DOHH2 (cell line): ENCODE measurements around the gene MAGI3.

Experiments used
- H3F3A ChIP-seq: fragments of 200-600 bp; sonication (generic), shearing (Covaris generic); 2 replicates; pipeline ENCODE4 v1.6.0; 2016; ENCODE audit warnings: antibody characterized with exemption, mild to moderate bottlenecking; ENCODE audit not compliant: control insufficient read depth, insufficient read depth
- H3K27ac ChIP-seq: fragments of 200-600 bp; sonication (generic); 2 replicates; pipeline ENCODE4 v1.5.1; 2014; ENCODE audit warnings: low read depth, mild to moderate bottlenecking, low read length, moderate library complexity
- H3K27me3 ChIP-seq: fragments of 200-600 bp; sonication (generic); 2 replicates; pipeline ENCODE4 v1.6.1; 2014; ENCODE audit warnings: mild to moderate bottlenecking, low read length, mixed read lengths; ENCODE audit not compliant: control insufficient read depth
- H3K36me3 ChIP-seq: fragments of 200-600 bp; sonication (generic); 2 replicates; pipeline ENCODE4 v1.6.1; 2014; ENCODE audit warnings: mild to moderate bottlenecking, low read length, moderate library complexity, mixed read lengths; ENCODE audit not compliant: control insufficient read depth
- H3K4me1 ChIP-seq: fragments of 200-600 bp; sonication (generic); 2 replicates; pipeline ENCODE4 v1.6.1; 2014; ENCODE audit warnings: mild to moderate bottlenecking, low read length, mixed read lengths; ENCODE audit not compliant: control insufficient read depth
- H3K4me2 ChIP-seq: fragments of 200-600 bp; sonication (generic); 2 replicates; pipeline ENCODE4 v1.6.0; 2014; ENCODE audit warnings: mild to moderate bottlenecking, low read length, moderate library complexity
- H3K4me3 ChIP-seq: fragments of 200-600 bp; sonication (generic); 2 replicates; pipeline ENCODE4 v1.5.1; 2014; ENCODE audit warnings: mild to moderate bottlenecking, low read length, mixed read lengths
- H3K79me2 ChIP-seq: fragments of 200-600 bp; sonication (generic); 2 replicates; pipeline ENCODE4 v1.6.1; 2014; ENCODE audit warnings: mild to moderate bottlenecking, low read length, mixed read lengths; ENCODE audit not compliant: control insufficient read depth
- H3K9me2 ChIP-seq: fragments of 200-600 bp; sonication (generic); replicated peaks from 2 replicates; pipeline ENCODE4 v1.6.1; 2014; ENCODE audit warnings: mild to moderate bottlenecking, low read length, mixed read lengths; ENCODE audit not compliant: control insufficient read depth
- H3K9me3 ChIP-seq: fragments of 200-600 bp; sonication (generic); 2 replicates; pipeline ENCODE4 v1.6.1; 2014; ENCODE audit warnings: antibody characterized with exemption, low read length, mixed read lengths; ENCODE audit not compliant: control insufficient read depth, insufficient read depth
- H4K20me1 ChIP-seq: fragments of 200-600 bp; sonication (generic); 2 replicates; pipeline ENCODE4 v1.6.0; 2014; ENCODE audit warnings: low read depth, mild to moderate bottlenecking, antibody characterized with exemption, low read length, moderate library complexity; ENCODE audit not compliant: control insufficient read depth, insufficient read depth
- CTCF ChIP-seq: fragments of 200-600 bp; sonication (generic); IDR thresholded peaks from one replicate; pipeline ENCODE4 v1.5.1; 2014; ENCODE audit warnings: antibody characterized with exemption, mild to moderate bottlenecking, low read depth, low read length; ENCODE audit not compliant: poor library complexity, severe bottlenecking
- EZH2phosphoT487 ChIP-seq: fragments of 200-600 bp; sonication (generic); IDR thresholded peaks from 2 replicates; pipeline ENCODE4 v1.6.1; 2017; ENCODE audit warnings: borderline replicate concordance, mild to moderate bottlenecking, antibody characterized with exemption, low read length, moderate library complexity, mixed read lengths

Gene MAGI3

DNA sequence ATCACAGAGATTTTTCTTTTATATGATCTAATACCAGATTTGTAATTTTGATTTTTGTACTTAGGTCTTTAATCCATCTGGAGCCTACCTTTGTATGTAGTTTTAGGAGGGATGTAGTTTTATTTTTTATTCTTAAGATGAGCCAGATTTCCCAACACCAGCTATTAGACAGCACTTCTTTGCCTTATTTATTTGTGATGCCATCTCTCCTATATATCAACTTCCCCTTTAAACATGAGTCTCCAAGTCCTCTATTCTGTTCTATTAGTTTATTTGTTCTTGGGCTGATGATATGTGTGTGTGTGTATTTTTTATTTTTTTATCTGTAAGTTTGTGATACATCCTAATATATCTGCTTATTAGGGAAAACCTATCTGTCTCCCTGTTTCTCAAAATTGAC, 274.8 kb downstream of the MAGI3 start:
- H3K36me3 ChIP-seq, result no peaks in the 10 kb centered on the region
- H3K9me2 ChIP-seq, result no peaks in the 10 kb centered on the region
- no peak overlapping the region for H3K4me3 ChIP-seq
- H4K20me1 ChIP-seq, result no peaks in the 10 kb centered on the region
- TF ChIP-seq CTCF, result no peak
- TF ChIP-seq EZH2phosphoT487, result no peak
- no peak overlapping the region for H3K27ac ChIP-seq
- no peaks in the 10 kb centered on the region for H3F3A ChIP-seq
- H3K79me2 ChIP-seq, result no peaks in the 10 kb centered on the region
- H3K27me3 ChIP-seq, result no peaks in the 10 kb centered on the region
- no peak overlapping the region for H3K4me2 ChIP-seq
- H3K4me1 ChIP-seq, result no peaks in the 10 kb centered on the region
- H3K9me3 ChIP-seq, result no peaks in the 10 kb centered on the region

GRCh38 chr1:113666126-113666525, 275.8 kb downstream of the MAGI3 start:
- H3K4me1 ChIP-seq, result no peaks in the 10 kb centered on the region
- no peaks in the 10 kb centered on the region for H3K9me2 ChIP-seq
- TF ChIP-seq CTCF, result no peak
- no peak for TF ChIP-seq EZH2phosphoT487
- H3K4me2 ChIP-seq, result no peak overlapping the region
- H3K79me2 ChIP-seq, result no peaks in the 10 kb centered on the region
- H3K27ac ChIP-seq, result no peak overlapping the region
- H3K27me3 ChIP-seq, result no peaks in the 10 kb centered on the region
- no peaks in the 10 kb centered on the region for H3K36me3 ChIP-seq
- H3K9me3 ChIP-seq, result no peaks in the 10 kb centered on the region
- no peaks in the 10 kb centered on the region for H3F3A ChIP-seq
- no peak overlapping the region for H3K4me3 ChIP-seq
- H4K20me1 ChIP-seq, result no peaks in the 10 kb centered on the region

- Histone ChIP-seq H3K27ac (no peak overlapping the region), H4K20me1 (no peaks in the 10 kb centered on the region), H3K4me3 (no peak overlapping the region), H3K27me3 (no peaks in the 10 kb centered on the region), H3K9me3 (no peaks in the 10 kb centered on the region), H3K9me2 (no peaks in the 10 kb centered on the region), H3K4me2 (no peak overlapping the region), H3F3A (no peaks in the 10 kb centered on the region), H3K4me1 (no peaks in the 10 kb centered on the region), H3K36me3 (no peaks in the 10 kb centered on the region), H3K79me2 (no peaks in the 10 kb centered on the region)
- TF ChIP-seq EZH2phosphoT487 (no peak), CTCF (no peak)
Measured at GRCh38 chr1:113669988-113670387, 279.7 kb downstream of the MAGI3 start.

DNA sequence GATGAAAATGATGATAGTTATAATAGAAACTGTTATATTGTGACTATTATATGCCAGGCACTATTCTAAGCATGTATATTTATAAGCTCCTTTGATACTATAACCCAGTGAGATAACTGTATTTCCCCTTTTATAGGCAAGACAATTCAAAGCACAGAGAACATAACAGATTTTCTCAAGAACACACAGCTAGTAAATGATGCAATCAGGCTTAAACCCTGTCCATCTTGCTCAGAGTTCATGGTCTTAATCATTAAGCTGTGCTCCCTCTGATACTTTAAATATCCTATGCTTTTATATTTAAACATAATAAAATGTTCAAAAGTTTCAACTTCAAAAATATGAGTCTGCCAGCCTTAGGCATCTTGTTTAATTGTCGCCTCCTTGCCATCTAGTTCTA, 280.3 kb downstream of the MAGI3 start:
- Histone ChIP-seq H3K4me2 (no peak overlapping the region), H3K79me2 (no peaks in the 10 kb centered on the region), H3K27me3 (no peaks in the 10 kb centered on the region), H3K27ac (no peak overlapping the region), H3K36me3 (no peaks in the 10 kb centered on the region), H3K9me2 (no peaks in the 10 kb centered on the region), H3K4me1 (no peaks in the 10 kb centered on the region), H3F3A (no peaks in the 10 kb centered on the region), H3K4me3 (no peak overlapping the region), H4K20me1 (no peaks in the 10 kb centered on the region), H3K9me3 (no peaks in the 10 kb centered on the region)
- no peak for TF ChIP-seq CTCF
- TF ChIP-seq EZH2phosphoT487, result no peak
